Measurements from ENCODE around the gene KLHL7.

The KLHL7 gene

DNA sequence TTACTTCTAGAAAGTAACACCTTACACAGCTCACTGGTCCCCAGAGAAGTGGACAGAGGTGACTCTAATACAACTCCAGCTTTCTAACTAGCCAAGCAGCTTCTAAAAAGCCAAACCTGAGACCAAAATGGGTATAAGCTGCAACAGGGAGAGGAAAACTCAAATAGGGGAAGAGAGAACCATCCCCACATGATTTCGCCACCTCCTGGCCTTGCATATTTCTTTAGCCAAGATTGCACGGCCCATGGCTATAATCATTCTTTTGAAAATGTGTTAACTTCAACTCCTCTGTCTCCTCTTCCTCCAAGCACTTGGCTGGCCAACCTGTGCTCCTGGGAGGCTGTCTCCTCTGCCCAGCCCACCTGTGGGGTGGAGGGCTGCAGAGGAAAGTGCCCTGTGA is 104.9 kb downstream of the KLHL7 start:
- WGBS, 2 experiments: 84 to 95% methylated on average over 2 of the region's 2 CpGs

DNA sequence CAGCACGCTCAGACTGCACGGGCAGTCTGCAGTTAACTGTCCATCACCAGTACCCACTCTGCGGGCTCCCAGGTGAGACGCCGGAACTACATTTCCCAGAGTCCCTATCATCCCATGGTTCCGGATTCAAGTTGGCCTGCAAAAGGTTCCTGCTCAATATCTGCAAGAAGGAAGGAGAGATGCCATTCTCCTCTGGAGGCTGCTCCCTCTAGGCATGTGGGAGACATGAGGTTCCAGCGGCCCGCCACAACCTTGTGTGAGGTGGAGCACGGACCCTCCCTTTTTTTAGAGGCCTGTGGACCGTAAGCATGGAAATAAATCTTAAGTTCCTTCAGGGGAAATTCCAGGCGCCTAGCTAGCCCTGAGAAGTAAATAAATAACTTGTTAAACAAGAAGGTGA is 106.0 kb downstream of the KLHL7 start:
- H3K36me3 ChIP-seq (ENCODE audit: control insufficient read depth, insufficient read depth, low read length): no peaks in the 10 kb centered on the region
- H3K27ac ChIP-seq (ENCODE audit: insufficient read depth, low read depth, low read length, poor library complexity, severe bottlenecking): no peak overlapping the region
- no peaks in the 10 kb centered on the region for H3K27me3 ChIP-seq (ENCODE audit: control insufficient read depth, insufficient read depth, low read length, poor library complexity, severe bottlenecking)
- 91 to 94% methylated on average over 11 of the region's 11 CpGs for WGBS, 2 experiments
- no peak overlapping the region for H3K4me3 ChIP-seq (ENCODE audit: insufficient read depth, low read depth, low read length)
- H3K4me1 ChIP-seq (ENCODE audit: control insufficient read depth, insufficient read depth, low read length): no peaks in the 10 kb centered on the region
- no peaks in the 10 kb centered on the region for H3K9me3 ChIP-seq (ENCODE audit: control insufficient read depth, low read length)

More for the DNA sequence above, 104.9 kb downstream of the KLHL7 start:
- Histone ChIP-seq H3K9me3 (ENCODE audit: control insufficient read depth, low read length) (no peaks in the 10 kb centered on the region), H3K27me3 (ENCODE audit: control insufficient read depth, insufficient read depth, low read length, poor library complexity, severe bottlenecking) (no peaks in the 10 kb centered on the region), H3K36me3 (ENCODE audit: control insufficient read depth, insufficient read depth, low read length) (no peaks in the 10 kb centered on the region), H3K4me1 (ENCODE audit: control insufficient read depth, insufficient read depth, low read length) (no peaks in the 10 kb centered on the region), H3K4me3 (ENCODE audit: insufficient read depth, low read depth, low read length) (no peak overlapping the region), H3K27ac (ENCODE audit: insufficient read depth, low read depth, low read length, poor library complexity, severe bottlenecking) (no peak overlapping the region)

DNA sequence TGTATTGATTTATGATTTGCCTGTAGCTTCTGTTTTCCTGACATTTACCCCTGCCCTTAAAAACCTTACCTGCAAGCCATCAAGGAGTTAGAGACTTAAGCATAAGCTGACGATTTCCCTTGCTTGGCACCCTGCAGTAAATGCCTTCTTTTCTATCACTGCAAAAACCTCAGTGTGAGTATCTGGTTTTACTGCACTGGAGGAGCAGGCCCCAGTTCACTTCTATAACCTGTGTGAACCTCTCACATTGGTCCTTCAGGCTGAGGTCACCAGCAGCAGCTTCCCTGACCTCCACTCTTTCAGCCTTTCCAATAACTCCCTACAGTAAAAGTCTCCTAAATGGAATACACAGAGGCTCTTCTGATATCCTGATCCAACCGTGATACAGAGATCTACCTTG is 106.8 kb downstream of the KLHL7 start:
- Histone ChIP-seq H3K27me3 (ENCODE audit: control insufficient read depth, insufficient read depth, low read length, poor library complexity, severe bottlenecking) (no peaks in the 10 kb centered on the region), H3K4me1 (ENCODE audit: control insufficient read depth, insufficient read depth, low read length) (no peaks in the 10 kb centered on the region), H3K36me3 (ENCODE audit: control insufficient read depth, insufficient read depth, low read length) (no peaks in the 10 kb centered on the region), H3K27ac (ENCODE audit: insufficient read depth, low read depth, low read length, poor library complexity, severe bottlenecking) (no peak overlapping the region), H3K9me3 (ENCODE audit: control insufficient read depth, low read length) (no peaks in the 10 kb centered on the region), H3K4me3 (ENCODE audit: insufficient read depth, low read depth, low read length) (no peak overlapping the region)
- 87 to 89% methylated on average over 2 of the region's 2 CpGs for WGBS, 2 experiments

DNA sequence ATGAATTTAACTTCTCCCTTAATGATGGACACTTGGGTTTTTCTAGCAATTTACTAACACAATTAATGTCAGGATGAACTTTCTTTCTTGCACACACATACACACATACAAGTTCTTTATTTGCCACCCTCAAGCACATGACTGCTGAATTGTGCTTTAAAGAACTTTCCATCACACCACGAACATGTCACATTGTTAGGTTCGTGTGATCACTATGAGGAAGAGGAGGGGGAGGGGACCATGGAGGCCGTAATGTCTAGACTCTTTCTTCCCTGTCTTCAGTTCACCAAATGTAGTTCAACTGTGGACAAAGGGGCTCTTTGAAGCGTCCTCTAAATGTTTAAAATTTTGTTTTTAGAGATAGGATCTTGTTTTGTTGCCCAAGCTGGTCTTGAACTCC is 107.3 kb downstream of the KLHL7 start:
- no peaks in the 10 kb centered on the region for H3K9me3 ChIP-seq (ENCODE audit: control insufficient read depth, low read length)
- H3K36me3 ChIP-seq (ENCODE audit: control insufficient read depth, insufficient read depth, low read length): no peaks in the 10 kb centered on the region
- 93 to 100% methylated on average over 3 to 4 of the region's 4 CpGs for whole genome bisulfite sequencing, 2 experiments
- H3K4me1 ChIP-seq (ENCODE audit: control insufficient read depth, insufficient read depth, low read length): no peaks in the 10 kb centered on the region
- no peaks in the 10 kb centered on the region for H3K27me3 ChIP-seq (ENCODE audit: control insufficient read depth, insufficient read depth, low read length, poor library complexity, severe bottlenecking)
- H3K27ac ChIP-seq (ENCODE audit: insufficient read depth, low read depth, low read length, poor library complexity, severe bottlenecking): no peak overlapping the region
- H3K4me3 ChIP-seq (ENCODE audit: insufficient read depth, low read depth, low read length): no peak overlapping the region

DNA sequence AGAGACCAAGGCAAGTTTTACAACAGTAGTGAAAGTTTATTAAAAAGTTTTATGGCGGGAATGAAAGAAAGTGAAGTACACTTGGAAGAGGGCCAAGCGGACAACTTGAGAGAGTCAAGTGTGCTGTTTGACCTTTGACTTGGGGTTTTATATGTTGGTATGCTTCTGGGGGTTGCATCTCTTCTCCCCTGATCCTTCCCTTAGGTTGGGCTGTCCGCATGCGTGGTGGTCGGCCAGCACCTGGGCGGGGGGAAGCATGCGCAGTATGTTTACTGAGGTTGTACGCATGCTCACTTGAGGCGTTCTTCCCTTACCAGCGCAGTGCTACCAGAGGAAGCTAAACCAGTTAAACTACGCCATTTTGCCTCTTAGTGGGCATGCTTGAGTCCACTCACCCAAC is 108.2 kb downstream of the KLHL7 start:
- Histone ChIP-seq H3K27ac (ENCODE audit: insufficient read depth, low read depth, low read length, poor library complexity, severe bottlenecking) (no peak overlapping the region), H3K36me3 (ENCODE audit: control insufficient read depth, insufficient read depth, low read length) (no peaks in the 10 kb centered on the region), H3K9me3 (ENCODE audit: control insufficient read depth, low read length) (no peaks in the 10 kb centered on the region), H3K27me3 (ENCODE audit: control insufficient read depth, insufficient read depth, low read length, poor library complexity, severe bottlenecking) (no peaks in the 10 kb centered on the region), H3K4me1 (ENCODE audit: control insufficient read depth, insufficient read depth, low read length) (no peaks in the 10 kb centered on the region), H3K4me3 (ENCODE audit: insufficient read depth, low read depth, low read length) (no peak overlapping the region)
- 92 to 97% methylated on average over 11 of the region's 11 CpGs for WGBS, 2 experiments

DNA sequence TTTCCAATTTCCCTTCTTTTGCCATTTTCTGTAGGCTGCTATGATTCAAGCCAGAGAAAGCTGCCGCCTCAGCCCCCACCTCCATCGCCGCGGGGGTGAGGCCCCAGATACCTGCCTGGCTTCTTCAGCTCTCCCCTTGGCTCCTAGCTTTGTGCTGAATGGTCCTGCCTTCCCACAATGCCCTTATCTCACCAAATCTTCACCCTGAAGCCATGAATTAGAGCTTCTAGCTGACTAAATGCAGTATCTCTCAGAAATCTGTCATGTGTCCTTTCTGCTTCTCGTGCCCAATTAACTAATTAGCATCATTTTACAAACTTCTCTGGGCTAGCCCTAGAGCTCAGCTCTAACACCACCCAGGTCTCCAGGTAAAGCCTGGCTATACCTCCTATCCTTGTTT is 108.8 kb downstream of the KLHL7 start:
- no peaks in the 10 kb centered on the region for H3K27me3 ChIP-seq (ENCODE audit: control insufficient read depth, insufficient read depth, low read length, poor library complexity, severe bottlenecking)
- H3K36me3 ChIP-seq (ENCODE audit: control insufficient read depth, insufficient read depth, low read length): no peaks in the 10 kb centered on the region
- H3K9me3 ChIP-seq (ENCODE audit: control insufficient read depth, low read length): no peaks in the 10 kb centered on the region
- no peak overlapping the region for H3K27ac ChIP-seq (ENCODE audit: insufficient read depth, low read depth, low read length, poor library complexity, severe bottlenecking)
- 92 to 94% methylated on average over 5 of the region's 5 CpGs for WGBS, 2 experiments
- no peaks in the 10 kb centered on the region for H3K4me1 ChIP-seq (ENCODE audit: control insufficient read depth, insufficient read depth, low read length)
- H3K4me3 ChIP-seq (ENCODE audit: insufficient read depth, low read depth, low read length): no peak overlapping the region

DNA sequence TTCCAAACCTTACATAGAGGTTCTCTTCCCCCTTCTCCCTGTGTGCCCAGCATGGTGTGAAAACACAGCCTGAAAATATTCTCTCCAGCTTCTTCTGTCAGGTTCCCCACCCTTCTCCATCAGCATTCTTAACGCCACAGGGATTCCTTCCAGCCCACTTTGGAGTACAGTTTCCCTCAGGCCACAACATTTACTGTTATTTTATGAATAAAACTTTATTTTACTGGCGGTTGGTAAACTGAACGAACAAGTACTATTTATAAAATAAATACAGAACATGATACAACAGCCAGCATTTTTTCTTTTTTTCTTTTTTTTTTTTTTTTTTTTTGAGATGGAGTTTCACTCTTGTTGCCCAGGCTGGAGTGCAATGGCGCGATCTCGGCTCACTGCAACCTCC is 109.4 kb downstream of the KLHL7 start:
- WGBS, 2 experiments: 94 to 100% methylated on average over 1 to 3 of the region's 6 CpGs
- peaks cover under 1% of the 10 kb centered on the region for H3K4me1 ChIP-seq (ENCODE audit: control insufficient read depth, insufficient read depth, low read length)
- no peak overlapping the region for H3K27ac ChIP-seq (ENCODE audit: insufficient read depth, low read depth, low read length, poor library complexity, severe bottlenecking)
- H3K36me3 ChIP-seq (ENCODE audit: control insufficient read depth, insufficient read depth, low read length): no peaks in the 10 kb centered on the region
- H3K27me3 ChIP-seq (ENCODE audit: control insufficient read depth, insufficient read depth, low read length, poor library complexity, severe bottlenecking): no peaks in the 10 kb centered on the region
- no peak overlapping the region for H3K4me3 ChIP-seq (ENCODE audit: insufficient read depth, low read depth, low read length)
- no peaks in the 10 kb centered on the region for H3K9me3 ChIP-seq (ENCODE audit: control insufficient read depth, low read length)

DNA sequence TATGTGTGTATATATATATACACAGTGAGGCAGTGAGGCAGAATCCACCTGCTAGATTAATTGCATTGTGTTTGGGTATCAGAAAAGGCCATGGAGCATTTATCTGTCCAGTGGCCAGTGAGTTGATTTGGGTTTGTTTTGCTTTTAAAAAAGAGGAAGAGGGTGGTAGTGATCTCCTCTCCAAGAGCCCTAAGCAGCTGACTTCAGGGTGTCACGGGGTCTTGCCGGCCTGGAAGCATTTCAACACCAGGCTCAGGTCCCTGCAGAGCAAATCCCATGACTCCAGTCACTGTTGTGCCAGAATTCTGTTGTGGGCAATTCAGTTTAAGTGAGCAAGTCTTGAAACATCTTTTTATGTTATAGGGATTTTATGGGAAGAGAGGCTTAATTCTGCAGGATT is 110.4 kb downstream of the KLHL7 start:
- H3K4me3 ChIP-seq (ENCODE audit: insufficient read depth, low read depth, low read length): no peak overlapping the region
- H3K4me1 ChIP-seq (ENCODE audit: control insufficient read depth, insufficient read depth, low read length): peaks cover 9% of the 10 kb centered on the region
- H3K9me3 ChIP-seq (ENCODE audit: control insufficient read depth, low read length): no peaks in the 10 kb centered on the region
- no peaks in the 10 kb centered on the region for H3K36me3 ChIP-seq (ENCODE audit: control insufficient read depth, insufficient read depth, low read length)
- H3K27me3 ChIP-seq (ENCODE audit: control insufficient read depth, insufficient read depth, low read length, poor library complexity, severe bottlenecking): no peaks in the 10 kb centered on the region
- 93 to 95% methylated on average over 2 of the region's 2 CpGs for WGBS, 2 experiments
- H3K27ac ChIP-seq (ENCODE audit: insufficient read depth, low read depth, low read length, poor library complexity, severe bottlenecking): no peak overlapping the region

DNA sequence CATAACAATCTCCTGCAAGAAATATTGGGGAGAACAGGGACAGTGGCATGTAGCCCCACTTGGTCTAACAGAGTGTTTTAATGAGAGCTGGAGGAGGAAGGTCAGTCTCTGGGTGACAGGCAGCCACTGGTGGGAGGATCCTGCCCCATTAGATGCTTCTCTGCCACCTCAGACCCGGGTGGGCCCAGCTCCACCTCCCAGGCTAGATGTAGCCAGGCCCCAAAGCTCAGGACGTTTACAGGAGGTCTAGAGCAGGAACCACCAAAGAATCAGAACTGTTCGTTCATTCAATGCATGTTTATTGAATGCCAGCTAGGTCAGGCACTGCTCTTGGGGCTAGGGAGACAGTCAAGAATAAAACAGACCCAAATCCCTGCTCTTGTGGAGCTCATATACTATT is 112.6 kb downstream of the KLHL7 start:
- Histone ChIP-seq H3K4me3 (ENCODE audit: insufficient read depth, low read depth, low read length) (no peak overlapping the region), H3K9me3 (ENCODE audit: control insufficient read depth, low read length) (no peaks in the 10 kb centered on the region), H3K27ac (ENCODE audit: insufficient read depth, low read depth, low read length, poor library complexity, severe bottlenecking) (no peak overlapping the region), H3K4me1 (ENCODE audit: control insufficient read depth, insufficient read depth, low read length) (peaks cover 22% of the 10 kb centered on the region), H3K27me3 (ENCODE audit: control insufficient read depth, insufficient read depth, low read length, poor library complexity, severe bottlenecking) (no peaks in the 10 kb centered on the region), H3K36me3 (ENCODE audit: control insufficient read depth, insufficient read depth, low read length) (no peaks in the 10 kb centered on the region)
- WGBS, 2 experiments: 73 to 74% methylated on average over 3 of the region's 3 CpGs

DNA sequence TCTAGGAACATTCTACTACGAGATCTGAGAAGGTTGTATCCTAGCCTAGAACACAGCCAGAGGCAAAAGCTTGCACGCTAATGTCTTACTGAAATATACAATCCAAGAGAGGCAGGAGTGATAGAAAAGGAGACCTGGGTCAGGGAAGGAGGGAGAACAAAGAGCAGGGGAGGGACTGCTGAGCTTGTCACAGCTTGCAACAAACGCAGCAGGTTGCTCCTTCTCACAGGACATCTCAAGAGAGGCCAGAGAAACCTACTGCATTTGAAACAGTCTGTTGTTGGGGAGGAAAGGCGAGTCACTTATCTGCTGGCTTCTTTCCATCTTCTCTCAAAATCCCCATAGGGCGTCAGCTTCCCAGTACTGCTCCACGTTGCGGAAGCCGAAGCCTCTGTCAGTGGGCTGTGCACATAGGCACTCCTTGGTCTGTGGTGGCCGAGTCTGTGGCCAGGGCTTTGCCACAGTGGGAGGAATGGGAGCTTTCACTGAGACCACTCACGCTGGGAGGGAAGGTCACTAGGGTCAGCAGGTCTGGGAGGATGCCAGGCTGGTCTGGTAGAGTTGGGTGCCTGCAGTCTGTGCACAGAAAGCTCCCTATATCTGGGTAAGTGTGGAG is 115.2 kb downstream of the KLHL7 start:
- H3K27ac ChIP-seq (ENCODE audit: insufficient read depth, low read depth, low read length, poor library complexity, severe bottlenecking): no peak overlapping the region
- WGBS, 2 experiments: 66 to 69% methylated on average over 10 of the region's 10 CpGs

More for the DNA sequence above, 115.2 kb downstream of the KLHL7 start:
- H3K27me3 ChIP-seq (ENCODE audit: control insufficient read depth, insufficient read depth, low read length, poor library complexity, severe bottlenecking): no peaks in the 10 kb centered on the region
- no peaks in the 10 kb centered on the region for H3K36me3 ChIP-seq (ENCODE audit: control insufficient read depth, insufficient read depth, low read length)
- H3K4me3 ChIP-seq (ENCODE audit: insufficient read depth, low read depth, low read length): no peak overlapping the region
- peaks cover 22% of the 10 kb centered on the region for H3K4me1 ChIP-seq (ENCODE audit: control insufficient read depth, insufficient read depth, low read length)
- no peaks in the 10 kb centered on the region for H3K9me3 ChIP-seq (ENCODE audit: control insufficient read depth, low read length)
